GM06990 (cell line): ENCODE data around the gene SOCS7.

Experiments
- DNase-seq: peaks from one replicate; pipeline ENCODE4 v3.0.0-alpha.2; 2011; ENCODE audit not compliant: insufficient read length; ENCODE audit errors: extremely low read depth
- H3K27me3 ChIP-seq: replicated peaks from 2 replicates; pipeline ENCODE4 v1.6.0; 2011; ENCODE audit warnings: low read length; ENCODE audit not compliant: control insufficient read depth, insufficient read depth
- H3K36me3 ChIP-seq: 2 replicates; pipeline ENCODE4 v1.5.1; 2011; ENCODE audit warnings: low read length; ENCODE audit not compliant: control insufficient read depth, insufficient read depth
- H3K4me3 ChIP-seq: replicated peaks from 2 replicates; pipeline ENCODE4 v1.5.1; 2011; ENCODE audit warnings: low read depth, mild to moderate bottlenecking, control low read depth, low read length
- CTCF ChIP-seq: IDR thresholded peaks from 2 replicates; pipeline ENCODE4 v1.5.1; 2011; ENCODE audit warnings: low read length, control low read depth, mild to moderate bottlenecking, inconsistent platforms; ENCODE audit not compliant: insufficient read depth, poor library complexity, severe bottlenecking

SOCS7 gene

GRCh38 chr17:38358586-38359513 lies 7.2 kb downstream of the SOCS7 start:
- no peak for TF ChIP-seq CTCF
- no peak for DNase-seq

GRCh38 chr17:38361694-38362465 lies 10.2 kb downstream of the SOCS7 start:
- no peak for TF ChIP-seq CTCF
- Histone ChIP-seq H3K27me3 (no peaks in the 10 kb centered on the region), H3K4me3 (no peak overlapping the region), H3K36me3 (no peaks in the 10 kb centered on the region; the same call in none of the 2 replicates)
- no peak for DNase-seq

More at GRCh38 chr17:38358586-38359513, 7.2 kb downstream of the SOCS7 start:
- no peak overlapping the region for H3K4me3 ChIP-seq
- H3K36me3 ChIP-seq = no peaks in the 10 kb centered on the region; the same call in none of the 2 replicates
- no peaks in the 10 kb centered on the region for H3K27me3 ChIP-seq

DNA sequence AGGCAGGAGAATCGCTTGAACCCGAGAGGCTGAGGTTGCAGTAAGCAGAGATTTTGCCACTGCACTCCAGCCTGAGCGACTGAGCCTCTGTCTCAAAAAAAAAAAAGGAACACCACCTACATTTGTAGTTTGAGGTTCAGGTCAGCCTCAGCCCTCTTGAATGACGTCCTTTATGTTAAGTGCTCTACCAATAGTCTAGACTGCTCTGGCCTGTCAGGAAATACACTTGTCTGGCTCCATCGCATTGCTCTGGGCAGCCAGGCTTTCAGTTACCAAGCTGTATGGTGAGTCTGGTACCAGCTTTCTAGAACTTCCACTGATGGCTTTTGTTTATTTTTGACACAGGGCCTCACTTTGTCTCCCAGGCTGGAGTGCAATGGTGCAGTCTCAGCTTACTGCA lies 11.4 kb downstream of the SOCS7 start:
- no peaks in the 10 kb centered on the region; the same call in none of the 2 replicates for H3K36me3 ChIP-seq
- DNase-seq = no peak
- H3K4me3 ChIP-seq = no peak overlapping the region
- no peaks in the 10 kb centered on the region for H3K27me3 ChIP-seq
- TF ChIP-seq CTCF = no peak

GRCh38 chr17:38364741-38365140 lies 13.1 kb downstream of the SOCS7 start:
- Histone ChIP-seq H3K4me3 (no peak overlapping the region), H3K27me3 (no peaks in the 10 kb centered on the region), H3K36me3 (peaks cover 4% of the 10 kb centered on the region)
- TF ChIP-seq CTCF = no peak
- DNase-seq = no peak

DNA sequence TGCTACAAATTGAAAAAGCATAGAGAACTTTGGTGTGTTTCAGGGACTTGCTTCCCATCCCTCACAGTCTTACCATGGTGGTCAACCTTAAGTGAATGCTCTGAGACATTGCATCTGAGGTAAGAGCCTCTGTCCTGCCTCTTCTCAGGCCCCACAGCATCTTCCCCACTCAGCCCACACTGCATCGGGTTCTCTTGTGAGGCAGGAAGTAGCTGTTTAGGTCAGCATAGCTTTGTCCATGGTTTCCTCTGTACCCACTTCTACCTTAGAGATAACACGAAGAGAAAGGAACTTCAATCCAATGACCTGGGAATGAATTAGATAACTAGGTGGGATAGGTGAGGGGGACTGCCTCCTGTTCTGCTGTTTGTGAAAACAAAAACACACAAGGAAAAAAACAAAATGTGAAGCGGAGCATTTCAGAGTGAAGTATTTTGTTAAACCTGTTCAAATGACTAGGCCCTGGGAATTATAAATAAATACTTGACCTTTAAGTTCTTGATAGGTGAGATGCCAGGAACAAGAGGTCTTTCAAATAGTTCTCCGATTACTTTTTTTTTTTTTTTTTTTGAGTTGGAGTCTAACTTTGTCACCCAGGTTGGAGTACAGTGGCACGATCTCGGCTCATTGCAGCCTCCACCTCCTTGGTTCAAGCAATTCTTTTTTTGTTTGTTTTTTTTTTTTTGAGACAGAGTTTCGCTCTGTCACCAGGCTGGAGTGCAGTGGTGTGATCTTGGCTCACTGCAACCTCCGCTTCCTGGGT lies 17.7 kb downstream of the SOCS7 start:
- H3K27me3 ChIP-seq = no peaks in the 10 kb centered on the region
- peaks cover 4% of the 10 kb centered on the region for H3K36me3 ChIP-seq
- H3K4me3 ChIP-seq = no peak overlapping the region
- DNase-seq = no peak
- no peak for TF ChIP-seq CTCF
